Heart right ventricle (tissue), 16 donors: ENCODE measurements around the gene CDR2L. TPM values are rescaled to one million over a fixed set of nuclear protein-coding genes. Genes with fewer than 3 reads are reported as not detected.

Experiments
- ATAC-seq, 8 donors: fragments of 200-7000 bp; cut with Tn5 transposase; one replicate each; pipeline ENCODE4 v1.9.1; 2020; ENCODE audit warnings: mild to moderate bottlenecking in 8 of 8, moderate library complexity in 8 of 8, moderate number of reproducible peaks in 1 of 8
- DNase-seq, 2 donors: peaks; one replicate each; pipeline ENCODE4 v3.0.0-alpha.2; 2020
- H3K27ac ChIP-seq, 10 donors: fragments of 200-600 bp; sonication (generic) in 2 of 10; one replicate each; pipeline versions ENCODE4 v1.5.0 to v1.8.0; 2020 to 2022; ENCODE audit warnings: mild to moderate bottlenecking in 3 of 10
- H3K27me3 ChIP-seq, 7 donors: fragments of 200-600 bp; one replicate each; pipeline ENCODE4 v1.8.0; 2021 to 2022; ENCODE audit warnings: mild to moderate bottlenecking in 2 of 7
- H3K36me3 ChIP-seq, 9 donors: fragments of 200-600 bp; sonication (generic) in 1 of 9; one replicate each; pipeline versions ENCODE4 v1.5.0 to v1.8.0; 2020 to 2022; ENCODE audit warnings: mild to moderate bottlenecking in 2 of 9
- H3K4me1 ChIP-seq, 9 donors: fragments of 200-600 bp; sonication (generic) in 1 of 9; one replicate each; pipeline versions ENCODE4 v1.5.0 to v1.8.0; 2020 to 2022; ENCODE audit warnings: mild to moderate bottlenecking in 4 of 9
- H3K4me3 ChIP-seq, 10 donors: fragments of 200-600 bp; sonication (generic) in 2 of 10; one replicate each; pipeline versions ENCODE4 v1.5.0 to v1.8.0; 2020 to 2022; ENCODE audit warnings: mild to moderate bottlenecking in 7 of 10, moderate library complexity in 2 of 10
- H3K9me3 ChIP-seq, 11 donors: fragments of 200-600 bp in 10 of 11; sonication (generic) in 2 of 11; one replicate each; pipeline versions ENCODE4 v1.5.0 to v1.8.0; 2013 to 2022; ENCODE audit warnings: mild to moderate bottlenecking in 2 of 11, control low read depth in 1 of 11, moderate library complexity in 1 of 11
- WGBS, 2 donors: extraction: QIAGEN DNeasy Blood & Tissue Kit; methylation state at CpG; one replicate each; pipeline ENCODE4 v1.1.7; 2013; ENCODE audit warnings: inconsistent platforms in 1 of 2; 5-methylcytosine and 5-hydroxymethylcytosine counted together
- intact Hi-C, 10 donors: fragments of 100-400 bp; cut with DNase I; formaldehyde crosslinking; loops; one replicate each; pipeline versions ENCODE4 v1.11.1 to v1.14.2; 2022
- polyA plus RNA-seq, 2 donors: library from polyadenylated mRNA; stranded (reverse); fragments of 200-250 nt; gene quantifications; one replicate each; pipeline ENCODE4 v1.2.3, GENCODE V29; 2013
- total RNA-seq, 10 donors: library from RNA; stranded (reverse); fragmentation: NEBNext Ultra II Directional in 3 of 10; extraction: Animal tissue kit (Norgen Biotek cat#: 25700) in 3 of 10; gene quantifications; one replicate each; pipeline versions ENCODE4 v1.2.1 to v1.2.4, GENCODE V29; 2021 to 2023
- TF ChIP-seq, protein P1 (sequence below), 9 donors: fragments of 200-600 bp; sonication (generic) in 2 of 9; IDR thresholded peaks; one replicate each; pipeline versions ENCODE4 v1.5.0 to v1.8.0; 2021 to 2022; ENCODE audit warnings: antibody characterized with exemption in 9 of 9, mild to moderate bottlenecking in 5 of 9, moderate library complexity in 1 of 9
- donor health status: Arrhythmogenic right ventricular cardiomyopathy.
- donor health status: ischemic (EF 13 %, LVEDD 7.1; RV severe dilation, severe dysfunction).
- donor health status: healthy with polysubstance abuse.
- donor health status: DM: no; HTN: yes; CAD: no.
- donor health status: DM: no; HTN: no; CAD: no.
- donor health status: ischemic (EF 25% LVEDD 6.9; RV normal size, moderate dysfunction).
- donor health status: ischemic (EF 25% LVEDD 5.7; RV mildly dilated, moderate dysfunction).
- donor health status: healthy.
- donor health status: DM: yes; HTN: yes; CAD: no.
- donor health status: Ischemic cardiomyopathy.
- donor health status: ischemic (EF 35%, LVEDD 5.7; RV mildly dilated, moderate dysfunction).
- donor health status: nonischemic (EF 11% LVEDD 7.7; RV severe dilation, severe dysfunction).
- donor health status: DM: yes; HTN: yes; CAD: no.
- donor health status: PGD.
- donor health status: ischemic (EF 29% LVEDD 5.4; RV normal size, mild dysfunction).
- donor health status: nonischemic (EF 23%, LVEDD 6.1; RV moderate dilation, normal function).

Gene CDR2L
- total and polyA plus RNA-seq, 12 donors: 8.5 to 25.3 (median 14.7) TPM

DNA sequence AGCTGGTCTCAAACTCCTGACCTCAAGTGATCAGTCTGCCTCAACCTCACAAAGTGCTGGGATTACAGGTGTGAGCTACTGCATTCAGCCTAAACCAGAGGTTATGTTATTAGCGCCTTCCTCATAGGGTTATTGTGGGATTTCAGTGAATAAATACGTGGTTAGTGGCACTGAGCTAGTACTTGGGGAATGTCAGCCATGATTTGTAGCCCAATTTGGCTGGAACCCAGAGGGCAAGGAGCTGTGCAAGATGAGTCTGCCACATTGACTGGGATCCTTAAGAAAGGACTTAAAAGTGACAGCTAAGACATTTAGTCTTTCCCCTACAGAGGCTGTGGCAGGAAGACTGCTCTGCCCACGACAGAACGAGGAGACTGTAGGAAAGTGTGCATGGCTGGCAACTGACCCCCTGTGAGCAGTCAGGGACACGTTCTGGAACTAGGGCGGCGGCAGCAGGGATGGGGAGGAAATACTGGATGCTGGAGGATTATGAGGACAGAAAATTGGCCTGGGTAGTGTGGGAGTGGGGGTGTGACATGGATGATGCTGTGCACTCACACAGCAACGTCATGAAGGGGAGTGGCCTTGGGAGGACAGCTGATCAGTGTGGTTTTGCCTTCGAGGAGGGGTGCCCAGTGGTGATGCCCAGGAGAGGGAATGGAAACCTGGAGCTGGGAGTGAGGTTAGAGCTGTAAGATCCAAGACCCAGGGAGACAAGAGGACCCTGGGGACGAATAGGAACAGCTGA is 44.7 kb downstream of the CDR2L start:
- DNase-seq (peak; percentile 38 to 84), ATAC-seq (peak in 5 of 8 donors; percentile 22 to 32 (median 28))
- no peaks in the 10 kb centered on the region for H3K27me3 ChIP-seq
- H3K9me3 ChIP-seq: peaks cover 0 to 13% (median 0%) of the 10 kb centered on the region in 11 donors
- peak overlapping the region in 9 of 10 donors; percentile 21 to 90 (median 52) for H3K27ac ChIP-seq
- intact Hi-C loops: loop anchor here in 4 of 10 donors (2.0 to 10.0 kb wide), 4 partner anchors 43 to 70 kb away; partner anchors contain the start of gene CDR2L (in 1 of the 4)
- peaks cover 0 to 52% (median 43%) of the 10 kb centered on the region in 9 donors for H3K4me1 ChIP-seq
- WGBS, 2 donors: 22% methylated on average over 10 of the region's 10 CpGs
- no peaks in the 10 kb centered on the region for H3K36me3 ChIP-seq
- H3K4me3 ChIP-seq: peak overlapping the region in 9 of 10 donors; percentile 14 to 72 (median 66)
- TF ChIP-seq, protein P1, sequence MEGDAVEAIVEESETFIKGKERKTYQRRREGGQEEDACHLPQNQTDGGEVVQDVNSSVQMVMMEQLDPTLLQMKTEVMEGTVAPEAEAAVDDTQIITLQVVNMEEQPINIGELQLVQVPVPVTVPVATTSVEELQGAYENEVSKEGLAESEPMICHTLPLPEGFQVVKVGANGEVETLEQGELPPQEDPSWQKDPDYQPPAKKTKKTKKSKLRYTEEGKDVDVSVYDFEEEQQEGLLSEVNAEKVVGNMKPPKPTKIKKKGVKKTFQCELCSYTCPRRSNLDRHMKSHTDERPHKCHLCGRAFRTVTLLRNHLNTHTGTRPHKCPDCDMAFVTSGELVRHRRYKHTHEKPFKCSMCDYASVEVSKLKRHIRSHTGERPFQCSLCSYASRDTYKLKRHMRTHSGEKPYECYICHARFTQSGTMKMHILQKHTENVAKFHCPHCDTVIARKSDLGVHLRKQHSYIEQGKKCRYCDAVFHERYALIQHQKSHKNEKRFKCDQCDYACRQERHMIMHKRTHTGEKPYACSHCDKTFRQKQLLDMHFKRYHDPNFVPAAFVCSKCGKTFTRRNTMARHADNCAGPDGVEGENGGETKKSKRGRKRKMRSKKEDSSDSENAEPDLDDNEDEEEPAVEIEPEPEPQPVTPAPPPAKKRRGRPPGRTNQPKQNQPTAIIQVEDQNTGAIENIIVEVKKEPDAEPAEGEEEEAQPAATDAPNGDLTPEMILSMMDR (IDR thresholded peaks at IDR 0.05): no peak

DNA sequence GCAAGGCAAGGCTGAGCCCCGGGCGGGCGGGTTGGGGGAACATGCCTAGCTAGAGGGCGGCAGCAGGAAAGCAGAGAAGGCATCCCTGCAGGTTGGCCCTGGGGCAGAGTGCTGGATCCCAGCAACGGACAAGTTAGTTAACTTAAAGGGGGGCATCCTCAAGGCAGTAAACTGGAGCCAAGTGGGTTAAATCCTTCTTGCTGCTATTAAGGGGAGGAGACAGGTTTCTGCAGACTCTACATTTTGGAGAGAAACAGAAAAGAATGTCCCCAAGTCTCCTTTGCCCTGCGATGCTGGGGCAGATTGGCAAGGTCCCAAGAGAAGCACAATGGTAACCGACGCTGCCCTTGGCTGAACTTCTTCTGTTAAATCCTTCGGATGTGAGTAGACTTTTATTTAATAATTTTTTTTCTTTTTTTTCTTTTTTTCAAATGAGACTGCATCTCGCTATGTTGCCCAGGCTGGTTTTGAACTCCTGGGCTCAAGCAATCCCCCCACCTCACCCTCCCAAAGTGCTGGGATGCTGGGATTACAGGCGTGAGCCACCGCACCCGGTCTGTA is 45.4 kb downstream of the CDR2L start:
- TF ChIP-seq, protein P1 (IDR thresholded peaks at IDR 0.05): no peak
- Histone ChIP-seq H3K4me1 (peaks cover 0 to 54% (median 44%) of the 10 kb centered on the region in 9 donors), H3K4me3 (peak overlapping the region in 9 of 10 donors; percentile 14 to 72 (median 66)), H3K9me3 (peaks cover 0 to 13% (median 0%) of the 10 kb centered on the region in 11 donors), H3K36me3 (peaks cover 0 to 4% (median 0%) of the 10 kb centered on the region in 9 donors), H3K27ac (peak overlapping the region in 9 of 10 donors; percentile 21 to 90 (median 52)), H3K27me3 (no peaks in the 10 kb centered on the region)
- WGBS, 2 donors: 7 to 12% methylated on average over 13 of the region's 13 CpGs
- ATAC-seq (no peak), DNase-seq (peak in 1 of 2 donors; percentile 52)
- intact Hi-C loops: loop anchor here in 4 of 10 donors (2.0 to 10.0 kb wide), 4 partner anchors 44 to 70 kb away; partner anchors contain the start of gene CDR2L (in 1 of the 4)

DNA sequence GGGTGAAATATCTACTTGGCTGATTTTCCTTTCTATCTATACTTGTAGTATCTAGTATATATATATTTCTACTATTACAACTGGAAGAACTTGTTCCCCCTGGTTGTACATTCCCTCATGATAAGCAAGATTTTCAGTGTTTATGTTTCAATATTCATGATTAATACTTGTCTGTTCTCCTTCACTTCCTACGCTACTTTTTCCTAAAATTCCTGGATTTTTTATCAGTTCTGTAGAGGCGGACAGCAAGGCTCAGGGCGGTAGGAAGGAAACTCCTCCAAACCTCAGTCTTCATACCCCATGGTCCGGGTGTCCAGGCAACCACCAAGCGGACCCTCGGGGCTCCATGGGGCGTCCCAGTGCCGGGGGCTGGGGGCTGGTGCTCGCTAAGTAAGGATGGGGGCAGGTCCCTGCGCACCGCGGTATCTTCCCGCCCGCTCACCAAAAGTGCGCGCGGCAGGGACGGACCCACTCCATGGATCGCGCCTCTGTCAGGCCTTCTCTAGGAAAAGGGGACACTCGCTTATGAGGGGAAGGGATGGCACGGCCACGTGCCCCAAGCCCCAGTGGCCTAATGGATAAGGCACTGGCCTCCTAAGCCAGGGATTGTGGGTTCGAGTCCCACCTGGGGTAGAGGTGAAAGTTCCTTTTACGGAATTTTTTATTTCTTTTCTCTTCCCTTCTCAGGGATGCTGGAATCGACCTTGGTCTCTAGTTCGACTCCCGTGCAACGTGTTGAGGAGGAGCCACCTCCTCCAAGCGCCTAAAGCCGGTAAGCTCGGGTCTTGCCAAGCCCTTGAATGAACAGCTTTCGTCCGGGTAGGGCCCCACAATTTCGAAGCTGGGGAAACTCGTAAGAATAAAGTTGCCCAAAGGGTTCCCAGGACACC is 46.2 kb downstream of the CDR2L start:
- ATAC-seq (peak; percentile 49 to 83 (median 80)), DNase-seq (peak; percentile 91 to 95)
- peak overlapping the region in 9 of 10 donors; percentile 64 to 90 (median 84) for H3K27ac ChIP-seq
- no peaks in the 10 kb centered on the region for H3K27me3 ChIP-seq
- peak overlapping the region; percentile 8 to 72 (median 66) for H3K4me3 ChIP-seq
- intact Hi-C loops: loop anchor here in 4 of 10 donors (2.0 to 10.0 kb wide), 4 partner anchors 45 to 71 kb away; partner anchors contain the start of gene CDR2L (in 1 of the 4)
- H3K9me3 ChIP-seq: peaks cover 0 to 13% (median 0%) of the 10 kb centered on the region in 11 donors
- peaks cover 0 to 11% (median 0%) of the 10 kb centered on the region in 9 donors for H3K36me3 ChIP-seq
- 1% methylated on average over 36 of the region's 36 CpGs for WGBS, 2 donors
- TF ChIP-seq, protein P1 (IDR thresholded peaks at IDR 0.05): no peak
- peaks cover 0 to 54% (median 44%) of the 10 kb centered on the region in 9 donors for H3K4me1 ChIP-seq
